Measurements from ENCODE around the gene FECH.
A peak's percentile ranks its signal among the peaks of the same experiment; 100 is the strongest.

FECH gene, protein sequence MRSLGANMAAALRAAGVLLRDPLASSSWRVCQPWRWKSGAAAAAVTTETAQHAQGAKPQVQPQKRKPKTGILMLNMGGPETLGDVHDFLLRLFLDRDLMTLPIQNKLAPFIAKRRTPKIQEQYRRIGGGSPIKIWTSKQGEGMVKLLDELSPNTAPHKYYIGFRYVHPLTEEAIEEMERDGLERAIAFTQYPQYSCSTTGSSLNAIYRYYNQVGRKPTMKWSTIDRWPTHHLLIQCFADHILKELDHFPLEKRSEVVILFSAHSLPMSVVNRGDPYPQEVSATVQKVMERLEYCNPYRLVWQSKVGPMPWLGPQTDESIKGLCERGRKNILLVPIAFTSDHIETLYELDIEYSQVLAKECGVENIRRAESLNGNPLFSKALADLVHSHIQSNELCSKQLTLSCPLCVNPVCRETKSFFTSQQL

DNA sequence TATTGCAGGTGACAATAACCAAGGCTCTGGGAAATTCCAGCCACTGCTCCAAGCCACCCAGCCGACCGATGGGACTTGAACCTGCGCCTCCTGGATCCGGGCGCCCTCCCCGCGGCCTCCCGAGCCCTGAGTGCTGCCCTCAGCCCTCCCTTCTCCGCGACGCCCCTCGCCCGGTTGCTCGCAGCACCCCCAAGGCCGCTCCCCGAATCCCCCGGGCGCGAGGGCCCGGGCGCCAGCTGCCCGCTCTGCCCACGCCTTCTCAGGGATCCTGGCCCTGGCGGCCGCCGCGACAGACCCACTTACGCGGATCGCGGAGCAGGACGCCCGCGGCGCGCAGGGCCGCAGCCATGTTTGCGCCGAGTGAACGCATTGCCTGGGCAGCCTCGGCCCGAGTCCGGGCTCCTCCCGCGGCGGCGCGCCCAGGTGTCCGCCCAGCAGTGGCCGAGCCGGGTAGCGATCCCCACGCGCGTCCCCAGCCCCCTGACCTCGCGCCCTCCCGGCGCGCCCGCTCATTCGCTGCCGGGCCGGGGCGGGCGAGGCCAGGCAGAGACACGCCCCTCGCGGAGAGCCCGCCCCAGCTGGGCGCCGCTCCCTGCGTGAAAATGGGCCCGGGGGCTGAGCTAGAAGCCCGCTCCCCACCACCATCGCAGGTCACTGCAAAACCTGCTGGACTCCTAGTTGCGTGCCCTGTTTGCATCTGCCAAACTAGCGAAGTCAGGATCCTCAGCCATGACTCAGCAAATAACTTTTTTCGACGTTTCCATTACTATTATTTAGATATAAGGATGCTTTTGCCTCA, at the start of gene FECH:
TSS of gene FECH (minus strand) at position 452 of the 799 bp plus-strand sequence. CDS start at position 370, 82 bp downstream.
- peaks cover 4% of the 10 kb centered on the region; the same call in 1 of the 2 replicates for H3K36me3 ChIP-seq (ENCODE audit: control insufficient read depth, insufficient read depth, low read length)
- no peaks in the 10 kb centered on the region for H3K27me3 ChIP-seq (ENCODE audit: control insufficient read depth, insufficient read depth, low read length)
- H3K9ac ChIP-seq (ENCODE audit: low read depth, low read length): peak within 1 kb of the TSS; percentile 75
- peaks cover 12% of the 10 kb centered on the region; the same call in 1 of the 2 replicates for H3K4me1 ChIP-seq (ENCODE audit: control insufficient read depth, insufficient read depth, low read length)
- no peaks in the 10 kb centered on the region for H3K9me3 ChIP-seq (ENCODE audit: control insufficient read depth, insufficient read depth, low read length)
- H3K4me3 ChIP-seq (ENCODE audit: low read depth, low read length): peak within 1 kb of the TSS; percentile 77
- H3K27ac ChIP-seq (ENCODE audit: low read depth, low read length): peak within 1 kb of the TSS; percentile 48

DNA sequence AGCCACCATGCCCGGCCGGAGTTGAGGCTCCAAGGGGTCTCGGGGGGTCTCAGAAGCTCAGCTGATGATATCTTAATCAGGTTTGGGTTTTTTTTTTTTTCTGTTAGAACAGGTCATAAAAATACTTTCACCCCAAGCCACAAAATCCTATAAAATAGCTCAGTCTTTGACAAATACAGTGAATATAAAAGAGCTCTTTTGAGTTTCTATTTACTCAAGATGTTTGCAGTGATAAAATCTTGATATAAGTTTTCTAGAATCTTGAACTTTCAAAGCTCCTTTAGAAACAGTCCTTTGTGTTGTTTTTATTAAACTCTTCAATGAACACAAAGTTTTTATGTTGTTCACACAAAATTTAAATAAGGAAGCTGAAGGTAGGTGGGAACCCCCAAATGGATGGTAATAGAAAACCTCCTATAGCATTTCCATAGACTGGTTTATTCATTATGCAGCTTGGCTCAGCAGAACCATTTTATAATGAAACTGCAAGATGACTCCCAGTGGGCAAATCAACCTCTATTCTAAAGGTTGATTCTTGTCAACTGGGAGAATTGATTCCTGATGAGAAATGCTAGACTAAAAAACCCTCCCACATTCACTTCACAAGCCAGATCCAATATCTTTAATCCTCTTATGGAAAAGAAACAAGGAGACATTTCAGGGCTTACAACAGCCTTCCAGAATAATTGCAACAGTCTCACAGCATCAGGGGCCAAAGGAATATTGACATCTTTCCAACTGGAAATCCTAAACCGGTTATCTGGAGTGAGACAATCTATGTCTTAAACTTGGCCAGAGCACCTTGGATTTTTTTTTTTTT, 48.7 kb upstream of the FECH start:
- no peak overlapping the region for H3K9ac ChIP-seq (ENCODE audit: low read depth, low read length)
- H3K27ac ChIP-seq (ENCODE audit: low read depth, low read length): no peak overlapping the region

DNA sequence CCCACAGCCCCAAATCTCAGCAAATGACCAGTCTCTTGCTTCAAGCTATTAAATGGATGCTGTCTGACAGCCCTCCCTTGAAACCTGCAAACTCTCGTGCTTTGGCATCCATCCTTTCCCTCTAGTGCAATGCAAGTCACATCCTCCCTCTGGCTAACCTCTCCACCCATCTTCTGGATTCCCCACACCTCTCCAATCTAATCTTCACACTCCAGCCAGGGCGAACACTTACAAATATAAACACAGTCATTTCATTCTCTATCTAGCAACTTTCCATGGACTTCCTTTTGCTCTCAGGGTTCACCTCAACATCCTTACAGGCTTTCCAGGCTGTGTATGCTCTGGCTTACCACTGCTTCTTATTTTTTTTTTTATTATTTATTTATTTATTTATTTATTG, 45.2 kb upstream of the FECH start:
- Histone ChIP-seq H3K27me3 (ENCODE audit: control insufficient read depth, insufficient read depth, low read length) (no peaks in the 10 kb centered on the region), H3K36me3 (ENCODE audit: control insufficient read depth, insufficient read depth, low read length) (0 out of 2 replicates have a peak, but pooled peaks cover 3% of the 10 kb centered on the region), H3K4me3 (ENCODE audit: low read depth, low read length) (no peak overlapping the region), H3K4me1 (ENCODE audit: control insufficient read depth, insufficient read depth, low read length) (peaks cover 15% of the 10 kb centered on the region), H3K27ac (ENCODE audit: low read depth, low read length) (no peak overlapping the region), H3K9ac (ENCODE audit: low read depth, low read length) (no peak overlapping the region), H3K9me3 (ENCODE audit: control insufficient read depth, insufficient read depth, low read length) (no peaks in the 10 kb centered on the region)

More for the DNA sequence above, 48.7 kb upstream of the FECH start:
- Histone ChIP-seq H3K27me3 (ENCODE audit: control insufficient read depth, insufficient read depth, low read length) (no peaks in the 10 kb centered on the region), H3K4me1 (ENCODE audit: control insufficient read depth, insufficient read depth, low read length) (peaks cover 8% of the 10 kb centered on the region), H3K9me3 (ENCODE audit: control insufficient read depth, insufficient read depth, low read length) (no peaks in the 10 kb centered on the region), H3K4me3 (ENCODE audit: low read depth, low read length) (no peak overlapping the region), H3K36me3 (ENCODE audit: control insufficient read depth, insufficient read depth, low read length) (0 out of 2 replicates have a peak, but pooled peaks cover 3% of the 10 kb centered on the region)

DNA sequence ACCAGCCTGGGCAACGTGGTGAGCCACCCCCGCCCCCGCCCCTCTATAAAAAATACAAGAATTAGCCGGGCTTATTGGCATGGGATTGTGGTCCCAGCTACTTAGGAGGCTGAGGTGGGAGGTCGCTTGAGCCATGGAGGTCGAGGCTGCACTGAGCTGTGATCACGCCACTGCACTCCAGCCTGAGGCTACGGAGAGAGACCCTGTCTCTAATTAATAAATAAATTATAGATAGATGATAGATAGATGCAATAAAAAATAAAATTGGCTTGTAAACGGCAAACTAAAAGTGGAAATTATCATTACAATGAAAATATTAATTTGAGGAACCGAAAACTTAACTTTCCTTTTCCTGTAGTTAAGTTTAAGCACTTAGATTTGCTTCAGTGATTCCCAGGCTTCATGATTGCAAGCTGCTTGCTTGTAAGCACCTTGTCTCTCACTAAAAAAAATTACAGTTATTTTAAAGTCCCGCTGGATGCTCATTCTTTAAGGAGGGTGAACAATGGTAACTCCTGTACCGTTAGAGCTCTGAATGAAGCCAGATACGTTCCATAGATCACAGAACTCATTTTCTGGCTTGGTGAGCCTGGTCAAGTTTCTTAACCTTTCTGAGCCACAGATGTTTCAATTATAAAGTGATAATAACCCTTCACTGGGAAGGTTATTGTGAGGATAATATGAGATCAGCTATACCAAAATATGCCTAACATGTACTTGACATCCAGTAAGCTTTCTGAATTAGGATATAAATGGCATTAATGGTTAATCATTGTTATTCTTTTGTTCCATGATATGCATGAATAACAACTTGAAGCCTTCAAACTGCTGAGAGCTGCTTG, 44.5 kb upstream of the FECH start:
- H3K27me3 ChIP-seq (ENCODE audit: control insufficient read depth, insufficient read depth, low read length): no peaks in the 10 kb centered on the region
- H3K9ac ChIP-seq (ENCODE audit: low read depth, low read length): no peak overlapping the region
- peaks cover 15% of the 10 kb centered on the region for H3K4me1 ChIP-seq (ENCODE audit: control insufficient read depth, insufficient read depth, low read length)
- 0 out of 2 replicates have a peak, but pooled peaks cover 3% of the 10 kb centered on the region for H3K36me3 ChIP-seq (ENCODE audit: control insufficient read depth, insufficient read depth, low read length)
- no peaks in the 10 kb centered on the region for H3K9me3 ChIP-seq (ENCODE audit: control insufficient read depth, insufficient read depth, low read length)
- H3K4me3 ChIP-seq (ENCODE audit: low read depth, low read length): peak overlapping the region; percentile 84
- no peak overlapping the region for H3K27ac ChIP-seq (ENCODE audit: low read depth, low read length)

DNA sequence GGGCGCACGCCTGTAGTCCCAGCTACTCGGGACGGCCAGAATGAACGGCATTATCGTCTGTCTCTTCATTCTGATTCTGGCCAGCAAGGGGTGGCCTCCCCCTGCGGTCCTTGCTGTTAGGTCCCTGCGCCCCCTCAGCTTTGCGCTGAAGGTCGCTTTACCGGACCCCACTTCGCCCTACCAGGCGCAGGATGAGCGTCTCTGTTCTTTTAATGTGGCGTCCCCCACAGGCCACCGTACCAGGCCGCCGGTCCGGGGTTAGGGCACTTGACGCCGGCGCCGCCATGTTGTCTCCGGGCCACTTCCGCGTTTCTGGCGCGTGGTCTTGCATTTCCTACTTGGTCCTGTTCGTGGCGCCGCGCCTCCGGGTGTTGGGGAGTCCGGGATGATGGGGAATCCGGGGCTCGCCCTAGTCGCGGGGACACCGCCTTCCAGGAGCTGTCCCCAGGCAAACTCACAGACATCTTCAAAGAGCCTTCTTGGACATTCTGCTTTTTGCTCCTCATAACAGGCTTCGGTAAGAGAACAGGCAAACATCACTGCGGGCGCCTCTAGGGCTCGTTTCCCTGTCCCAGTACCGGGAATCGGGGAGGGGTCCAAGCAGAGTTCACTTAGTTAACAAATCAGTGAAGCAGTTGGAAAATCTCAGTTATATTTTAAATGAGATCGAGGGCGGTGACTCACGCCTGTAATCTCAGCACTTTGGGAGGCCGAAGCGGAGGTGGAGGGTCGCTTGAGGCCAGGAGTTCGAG, 43.7 kb upstream of the FECH start:
- Histone ChIP-seq H3K9ac (ENCODE audit: low read depth, low read length) (peak overlapping the region; percentile 57), H3K27ac (ENCODE audit: low read depth, low read length) (peak overlapping the region; percentile 56), H3K27me3 (ENCODE audit: control insufficient read depth, insufficient read depth, low read length) (no peaks in the 10 kb centered on the region), H3K36me3 (ENCODE audit: control insufficient read depth, insufficient read depth, low read length) (0 out of 2 replicates have a peak, but pooled peaks cover 3% of the 10 kb centered on the region), H3K4me3 (ENCODE audit: low read depth, low read length) (peak overlapping the region; percentile 84), H3K4me1 (ENCODE audit: control insufficient read depth, insufficient read depth, low read length) (peaks cover 15% of the 10 kb centered on the region), H3K9me3 (ENCODE audit: control insufficient read depth, insufficient read depth, low read length) (no peaks in the 10 kb centered on the region)

DNA sequence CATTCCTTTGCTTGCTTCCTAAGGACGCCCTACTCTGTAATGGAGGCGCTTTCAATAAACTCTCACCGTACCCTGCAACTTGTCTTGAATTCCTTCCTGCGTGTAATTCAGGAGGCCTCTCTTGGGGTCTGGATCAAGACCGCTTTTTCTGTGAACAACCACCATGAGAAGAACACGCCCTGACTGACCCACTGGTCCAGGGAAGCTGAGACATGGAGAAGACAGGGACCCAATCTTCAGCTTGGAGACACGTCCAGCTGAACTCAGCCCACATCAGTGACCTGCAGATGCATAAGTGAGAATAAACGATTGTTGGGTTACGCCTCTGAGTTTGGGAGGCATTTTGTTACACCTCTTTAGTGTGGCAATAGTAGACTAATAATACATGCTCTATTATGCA, 42.9 kb upstream of the FECH start:
- H3K4me3 ChIP-seq (ENCODE audit: low read depth, low read length): peak overlapping the region; percentile 84; the same call in 1 of the 2 replicates
- H3K27ac ChIP-seq (ENCODE audit: low read depth, low read length): no peak overlapping the region
- H3K9ac ChIP-seq (ENCODE audit: low read depth, low read length): no peak overlapping the region
- H3K27me3 ChIP-seq (ENCODE audit: control insufficient read depth, insufficient read depth, low read length): no peaks in the 10 kb centered on the region
- 0 out of 2 replicates have a peak, but pooled peaks cover 3% of the 10 kb centered on the region for H3K36me3 ChIP-seq (ENCODE audit: control insufficient read depth, insufficient read depth, low read length)
- H3K4me1 ChIP-seq (ENCODE audit: control insufficient read depth, insufficient read depth, low read length): peaks cover 15% of the 10 kb centered on the region
- no peaks in the 10 kb centered on the region for H3K9me3 ChIP-seq (ENCODE audit: control insufficient read depth, insufficient read depth, low read length)

DNA sequence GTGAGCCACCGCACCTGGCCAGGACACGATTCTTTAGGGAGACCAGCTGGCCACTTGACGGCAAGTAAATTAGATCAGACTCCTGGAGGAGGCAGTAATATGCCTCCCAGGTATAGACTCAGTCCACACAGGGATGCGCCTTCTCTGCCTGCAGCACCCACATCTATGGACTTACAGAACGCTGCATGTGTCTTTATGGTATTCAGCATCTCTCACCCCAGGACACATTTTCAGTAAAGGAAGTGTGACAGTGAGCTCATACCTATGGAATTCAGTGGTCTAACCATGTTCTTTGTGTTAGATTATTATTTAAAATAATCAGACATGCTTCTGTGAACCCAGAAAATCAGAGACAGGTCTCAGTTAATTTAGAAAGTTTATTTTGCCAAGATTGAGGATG, 41.0 kb upstream of the FECH start:
- Histone ChIP-seq H3K27ac (ENCODE audit: low read depth, low read length) (peak overlapping the region; percentile 61), H3K36me3 (ENCODE audit: control insufficient read depth, insufficient read depth, low read length) (0 out of 2 replicates have a peak, but pooled peaks cover 3% of the 10 kb centered on the region), H3K4me1 (ENCODE audit: control insufficient read depth, insufficient read depth, low read length) (peaks cover 15% of the 10 kb centered on the region), H3K9me3 (ENCODE audit: control insufficient read depth, insufficient read depth, low read length) (no peaks in the 10 kb centered on the region), H3K4me3 (ENCODE audit: low read depth, low read length) (no peak overlapping the region), H3K9ac (ENCODE audit: low read depth, low read length) (peak overlapping the region; percentile 34; the same call in 1 of the 2 replicates), H3K27me3 (ENCODE audit: control insufficient read depth, insufficient read depth, low read length) (no peaks in the 10 kb centered on the region)

DNA sequence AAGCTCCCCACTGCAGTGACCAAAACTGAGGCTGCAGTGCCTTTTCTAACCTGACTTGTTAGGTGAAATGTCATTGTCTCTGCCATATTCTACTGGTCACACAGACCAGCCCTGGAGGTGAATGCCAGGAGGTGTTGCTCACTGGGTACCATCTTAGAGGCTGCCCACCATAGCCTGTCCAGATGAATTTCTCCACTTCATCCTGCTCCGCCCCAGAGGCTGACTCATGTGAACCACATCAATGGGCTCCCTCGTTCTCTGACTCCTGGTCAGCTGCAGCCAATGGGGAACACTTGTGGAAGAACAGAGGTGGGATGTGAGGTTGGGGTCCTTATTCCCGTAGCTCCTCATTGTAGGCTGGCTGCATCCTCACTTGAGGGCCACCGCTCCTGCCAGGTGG, 38.5 kb upstream of the FECH start:
- Histone ChIP-seq H3K9ac (ENCODE audit: low read depth, low read length) (no peak overlapping the region), H3K9me3 (ENCODE audit: control insufficient read depth, insufficient read depth, low read length) (no peaks in the 10 kb centered on the region), H3K27me3 (ENCODE audit: control insufficient read depth, insufficient read depth, low read length) (no peaks in the 10 kb centered on the region), H3K36me3 (ENCODE audit: control insufficient read depth, insufficient read depth, low read length) (peaks cover 6% of the 10 kb centered on the region), H3K4me1 (ENCODE audit: control insufficient read depth, insufficient read depth, low read length) (peaks cover 7% of the 10 kb centered on the region; the same call in 1 of the 2 replicates), H3K4me3 (ENCODE audit: low read depth, low read length) (no peak overlapping the region), H3K27ac (ENCODE audit: low read depth, low read length) (no peak overlapping the region)

DNA sequence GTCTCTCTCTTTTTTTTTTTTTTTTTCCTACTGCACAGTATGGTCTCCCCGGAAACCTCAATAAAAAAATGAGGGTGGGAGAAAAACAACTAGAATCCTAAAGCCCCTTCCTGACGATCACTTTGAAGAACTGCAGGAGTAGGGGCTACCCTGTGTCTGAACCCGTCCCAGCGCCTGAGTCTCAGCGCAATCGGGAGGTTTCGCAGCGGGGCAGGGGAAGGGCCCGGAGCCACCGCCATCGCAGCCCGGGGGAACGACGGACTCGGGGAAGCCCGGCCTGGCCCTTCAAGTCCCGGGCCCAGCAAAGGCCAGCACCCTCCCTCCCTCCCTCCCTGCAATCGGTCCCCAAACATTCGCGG, 34.7 kb upstream of the FECH start:
- Histone ChIP-seq H3K4me3 (ENCODE audit: low read depth, low read length) (peak overlapping the region; percentile 95), H3K27me3 (ENCODE audit: control insufficient read depth, insufficient read depth, low read length) (no peaks in the 10 kb centered on the region), H3K9ac (ENCODE audit: low read depth, low read length) (peak overlapping the region; percentile 91), H3K4me1 (ENCODE audit: control insufficient read depth, insufficient read depth, low read length) (no peaks in the 10 kb centered on the region), H3K9me3 (ENCODE audit: control insufficient read depth, insufficient read depth, low read length) (no peaks in the 10 kb centered on the region), H3K27ac (ENCODE audit: low read depth, low read length) (peak overlapping the region; percentile 88), H3K36me3 (ENCODE audit: control insufficient read depth, insufficient read depth, low read length) (peaks cover 35% of the 10 kb centered on the region)
